Thoracic aorta (tissue), 2 donors: ENCODE results near the gene GPHN. TPM values are rescaled to one million over a fixed set of nuclear protein-coding genes. Genes with fewer than 3 reads are reported as not detected.

Experiments used
- ATAC-seq: fragments of 150-250 bp; one replicate; pipeline ENCODE4 v1.8.0; 2017; ENCODE audit warnings: low read depth; ENCODE audit not compliant: insufficient number of reproducible peaks, low FRiP score
- DNase-seq: peaks from one replicate; pipeline ENCODE4 v3.0.0-alpha.2; 2020; ENCODE audit warnings: low spot score
- H3K27ac ChIP-seq, 2 donors: fragments of 200-600 bp; sonication (generic); 1 replicate in 1 of 2; 2 replicates in 1 of 2; pipeline ENCODE4 v1.5.1; 2016; ENCODE audit warnings: mild to moderate bottlenecking in 2 of 2, moderate library complexity in 2 of 2
- H3K27me3 ChIP-seq: fragments of 200-600 bp; sonication (generic); replicated peaks from 2 replicates; pipeline ENCODE4 v1.6.0; 2016; ENCODE audit warnings: mild to moderate bottlenecking; ENCODE audit not compliant: insufficient read depth
- H3K36me3 ChIP-seq: fragments of 200-600 bp; sonication (generic); one replicate; pipeline ENCODE4 v1.5.1; 2016
- H3K4me1 ChIP-seq, 2 donors: fragments of 200-600 bp; sonication (generic); 1 replicate in 1 of 2; 2 replicates in 1 of 2; pipeline versions ENCODE4 v1.5.1 to v1.6.0; 2016; ENCODE audit warnings: low read depth in 2 of 2, mild to moderate bottlenecking in 1 of 2; ENCODE audit not compliant: control insufficient read depth in 1 of 2
- H3K4me3 ChIP-seq: fragments of 200-600 bp; sonication (generic); 2 replicates; pipeline ENCODE4 v1.5.1; 2016; ENCODE audit warnings: mild to moderate bottlenecking
- H3K9me3 ChIP-seq: fragments of 200-600 bp; sonication (generic); 2 replicates; pipeline ENCODE4 v1.5.1; 2016
- CTCF ChIP-seq: fragments of 200-600 bp; sonication (generic); IDR thresholded peaks from one replicate; pipeline ENCODE4 v1.5.1; 2019; ENCODE audit warnings: antibody characterized with exemption
- total RNA-seq, 2 donors: library from RNA; depleted of rRNA; stranded (reverse); fragments of >200 nt; gene quantifications; one replicate each; pipeline versions ENCODE4 v1.1.0 to v1.2.3, GENCODE V29; 2016

Gene GPHN
- total RNA-seq, 2 donors from 2014 or later: 14.0 to 14.2 TPM

DNA sequence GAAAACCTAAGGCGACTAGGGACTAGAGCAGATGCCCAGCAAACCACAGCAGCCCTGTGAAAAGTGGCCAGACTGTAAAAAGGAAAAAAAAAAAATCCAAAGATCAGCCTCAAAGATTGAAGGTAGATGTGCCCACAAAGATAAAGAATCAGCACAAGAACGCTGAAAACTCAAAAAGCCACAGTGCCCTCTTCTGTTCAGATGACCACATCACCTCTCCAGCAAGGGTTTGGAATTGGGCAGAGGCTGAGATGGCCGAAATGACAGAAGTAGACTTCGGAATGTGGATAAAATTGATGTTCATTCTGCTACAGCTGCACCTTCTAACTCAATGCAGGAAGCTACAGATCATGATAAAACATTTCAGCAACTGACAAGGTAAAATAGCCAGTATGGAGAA, 154.4 kb downstream of the GPHN start:
- Histone ChIP-seq H3K27ac (no peak overlapping the region), H3K9me3 (peaks cover 13% of the 10 kb centered on the region), H3K4me3 (no peak overlapping the region), H3K4me1 (no peaks in the 10 kb centered on the region), H3K27me3 (no peaks in the 10 kb centered on the region), H3K36me3 (no peaks in the 10 kb centered on the region)
- ATAC-seq (no peak), DNase-seq (no peak)
- TF ChIP-seq CTCF: no peak

DNA sequence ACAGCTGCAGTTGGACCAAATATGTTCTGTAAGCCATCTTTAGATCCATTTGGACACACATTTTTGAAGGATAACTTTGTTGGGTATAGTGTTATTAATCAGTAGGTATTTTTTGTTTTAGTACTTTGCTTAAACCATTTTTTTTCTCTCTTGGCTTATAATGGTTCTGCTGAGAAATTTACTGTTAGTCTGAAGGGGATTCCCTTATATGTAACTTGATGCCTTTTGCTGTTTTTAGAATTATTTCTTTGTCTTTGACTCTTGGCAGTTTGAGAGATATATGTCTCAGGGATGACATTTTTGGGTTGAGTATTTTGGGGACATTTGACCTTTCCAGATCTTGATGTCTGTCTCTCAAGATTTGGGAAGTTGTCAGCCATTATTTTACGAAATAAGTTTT, 169.8 kb downstream of the GPHN start:
- no peak for ATAC-seq
- DNase-seq: no peak
- TF ChIP-seq CTCF: no peak
- Histone ChIP-seq H3K4me3 (no peak overlapping the region), H3K36me3 (no peaks in the 10 kb centered on the region), H3K9me3 (peaks cover 27% of the 10 kb centered on the region), H3K4me1 (no peaks in the 10 kb centered on the region), H3K27me3 (no peaks in the 10 kb centered on the region), H3K27ac (no peak overlapping the region)

- no peak for TF ChIP-seq CTCF
- H3K27ac ChIP-seq: no peak overlapping the region
- H3K4me1 ChIP-seq: no peaks in the 10 kb centered on the region
- ATAC-seq: no peak
- H3K9me3 ChIP-seq: peaks cover 27% of the 10 kb centered on the region
- DNase-seq: no peak
- no peaks in the 10 kb centered on the region for H3K27me3 ChIP-seq
- no peak overlapping the region for H3K4me3 ChIP-seq
- H3K36me3 ChIP-seq: no peaks in the 10 kb centered on the region
Observed at GRCh38 chr14:66680216-66680615, 172.3 kb downstream of the GPHN start.

DNA sequence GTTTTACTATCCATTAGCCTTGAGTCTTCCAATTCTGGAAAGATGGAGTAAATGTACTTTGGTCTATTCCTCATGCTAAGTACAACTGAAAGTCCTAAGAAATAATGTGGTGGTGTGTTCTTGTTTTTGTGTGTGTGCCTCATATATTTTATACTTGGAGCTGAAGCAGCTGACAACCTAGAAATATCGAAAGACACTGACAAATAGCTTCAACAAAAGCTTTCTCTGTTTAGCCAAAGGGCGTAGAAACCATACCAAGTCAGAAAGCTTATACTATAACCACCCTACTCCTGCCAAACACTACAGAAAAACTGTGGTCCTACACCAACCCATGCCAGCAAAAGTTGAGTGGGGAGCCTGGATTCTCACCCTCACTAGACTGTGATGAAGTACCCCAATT, 188.4 kb downstream of the GPHN start:
- TF ChIP-seq CTCF: no peak
- Histone ChIP-seq H3K27ac (no peak overlapping the region), H3K27me3 (no peaks in the 10 kb centered on the region), H3K9me3 (no peaks in the 10 kb centered on the region), H3K4me1 (no peaks in the 10 kb centered on the region), H3K4me3 (no peak overlapping the region), H3K36me3 (no peaks in the 10 kb centered on the region)
- no peak for ATAC-seq
- DNase-seq: no peak

DNA sequence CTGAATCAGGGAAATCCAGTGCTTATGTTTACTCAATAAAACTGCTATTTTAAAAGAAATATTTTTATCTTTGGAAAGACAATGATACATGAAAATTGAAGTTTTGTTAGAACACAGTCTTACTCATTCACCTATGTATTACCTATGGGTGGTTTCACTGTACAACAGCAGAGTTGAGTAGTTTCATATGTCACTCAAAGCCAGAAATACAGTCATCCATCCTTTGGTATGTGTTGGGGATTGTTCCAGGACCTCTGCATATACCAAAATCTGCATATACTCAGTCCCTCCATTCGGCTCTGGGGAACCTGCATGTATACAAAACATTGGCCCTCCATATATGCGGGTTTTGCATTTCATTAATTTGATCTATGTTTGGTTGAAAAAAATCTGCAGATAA, 190.6 kb downstream of the GPHN start:
- no peaks in the 10 kb centered on the region for H3K9me3 ChIP-seq
- H3K4me1 ChIP-seq: no peaks in the 10 kb centered on the region
- TF ChIP-seq CTCF: no peak

More for the DNA sequence above, 190.6 kb downstream of the GPHN start:
- no peak for DNase-seq
- Histone ChIP-seq H3K36me3 (no peaks in the 10 kb centered on the region), H3K4me3 (no peak overlapping the region), H3K27ac (no peak overlapping the region), H3K27me3 (no peaks in the 10 kb centered on the region)
- ATAC-seq: no peak
